WI38 (cell line): ENCODE data around the gene CTPS1.

Experiments
- H3K4me3 ChIP-seq: 2 replicates; pipeline ENCODE4 v1.5.1; 2011; ENCODE audit warnings: low read depth, mild to moderate bottlenecking, control low read depth, low read length
- CTCF ChIP-seq: IDR thresholded peaks from 2 replicates; pipeline ENCODE4 v1.5.1; 2012; ENCODE audit warnings: low read depth, mild to moderate bottlenecking, control low read depth, low read length

Gene CTPS1

DNA sequence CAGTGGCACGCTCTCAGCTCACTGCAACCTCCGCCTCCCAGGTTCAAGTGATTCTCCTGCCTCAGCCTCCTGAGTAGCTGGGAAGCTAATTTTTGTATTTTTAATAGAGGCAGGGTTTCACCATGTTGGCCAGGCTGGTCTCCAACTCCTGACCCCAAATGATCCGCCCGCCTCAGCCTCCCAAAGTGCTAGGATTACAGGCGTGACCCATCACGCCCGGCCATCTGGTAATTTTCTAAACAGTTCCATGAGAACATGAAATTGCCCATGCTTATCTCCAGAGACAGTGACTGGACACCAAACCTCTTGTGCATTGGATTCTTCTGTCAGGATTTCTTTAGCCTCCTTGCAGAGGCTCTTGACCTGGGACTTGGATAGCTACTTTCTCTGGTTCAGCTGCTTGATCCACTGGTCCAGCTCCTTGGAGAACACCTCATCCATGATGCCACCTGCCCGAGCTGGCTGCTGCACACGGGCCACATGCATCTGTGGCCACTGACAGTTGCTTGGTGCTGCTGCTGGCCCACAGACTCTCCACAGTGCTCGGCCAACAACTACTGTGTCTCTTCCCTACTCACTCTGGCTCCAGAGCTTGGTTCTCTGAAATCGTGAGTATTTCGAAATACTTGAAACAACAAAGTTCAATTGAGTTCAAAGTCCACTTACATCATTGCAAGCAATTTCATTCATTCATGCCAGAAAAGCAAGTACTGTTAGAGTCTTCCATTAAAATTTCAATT, 40.0 kb upstream of the CTPS1 start:
- no peak overlapping the region for H3K4me3 ChIP-seq
- TF ChIP-seq CTCF = no peak

DNA sequence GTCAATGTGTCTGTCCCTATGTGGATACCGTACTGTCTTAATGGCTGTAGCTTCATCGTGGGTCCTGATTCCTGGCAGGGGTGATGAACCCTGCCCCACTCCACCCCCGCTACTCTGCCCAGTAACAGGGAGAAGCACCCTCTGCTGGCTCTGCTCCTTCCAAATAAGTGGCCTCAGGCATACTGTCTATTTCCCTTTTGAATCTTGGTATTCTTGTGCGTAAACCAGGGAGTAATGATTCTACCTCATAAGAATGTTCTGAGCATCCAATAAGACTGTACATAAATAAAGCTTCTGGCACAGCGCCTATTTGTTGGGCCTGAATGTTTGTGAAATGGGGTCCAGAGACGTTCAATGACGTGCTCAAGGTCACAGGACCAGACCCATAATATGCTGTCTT, 35.2 kb upstream of the CTPS1 start:
- no peak for TF ChIP-seq CTCF
- H3K4me3 ChIP-seq = no peak overlapping the region

DNA sequence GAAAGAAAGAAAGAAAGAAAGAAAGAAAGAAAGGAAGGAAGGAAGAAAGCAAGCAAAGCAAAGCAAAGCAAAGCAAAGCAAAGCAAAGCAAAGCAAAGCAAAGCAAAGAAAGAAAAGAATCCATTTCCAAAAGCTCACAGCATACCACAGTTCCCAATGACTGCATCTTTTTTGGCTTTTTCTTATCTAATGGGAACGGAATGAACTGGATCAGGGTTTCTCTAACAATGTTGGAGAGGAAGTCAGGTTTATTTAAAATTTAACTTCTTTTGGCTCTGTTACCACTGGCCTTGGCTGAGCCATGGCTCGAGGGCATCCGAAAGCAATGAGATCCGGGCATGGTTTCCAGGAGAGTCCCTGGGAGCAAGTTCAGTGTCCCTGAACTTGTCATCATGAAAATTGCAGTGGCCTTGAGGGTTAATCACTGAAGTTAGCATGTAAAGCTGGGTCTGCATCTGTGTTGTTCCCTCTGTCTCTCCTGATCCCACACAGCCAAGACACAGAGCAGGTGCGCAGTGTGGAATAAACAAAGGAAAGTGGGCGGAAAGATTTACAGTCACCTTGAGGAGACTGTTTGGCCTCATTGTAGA, 34.6 kb upstream of the CTPS1 start:
- no peak for TF ChIP-seq CTCF
- no peak overlapping the region for H3K4me3 ChIP-seq

GRCh38 chr1:40945491-40945973, 34.0 kb upstream of the CTPS1 start:
- TF ChIP-seq CTCF = no peak
- no peak overlapping the region for H3K4me3 ChIP-seq

GRCh38 chr1:40948741-40949443, 30.6 kb upstream of the CTPS1 start:
- no peak overlapping the region for H3K4me3 ChIP-seq
- peak; percentile 56; the same call in 1 of the 2 replicates for TF ChIP-seq CTCF

DNA sequence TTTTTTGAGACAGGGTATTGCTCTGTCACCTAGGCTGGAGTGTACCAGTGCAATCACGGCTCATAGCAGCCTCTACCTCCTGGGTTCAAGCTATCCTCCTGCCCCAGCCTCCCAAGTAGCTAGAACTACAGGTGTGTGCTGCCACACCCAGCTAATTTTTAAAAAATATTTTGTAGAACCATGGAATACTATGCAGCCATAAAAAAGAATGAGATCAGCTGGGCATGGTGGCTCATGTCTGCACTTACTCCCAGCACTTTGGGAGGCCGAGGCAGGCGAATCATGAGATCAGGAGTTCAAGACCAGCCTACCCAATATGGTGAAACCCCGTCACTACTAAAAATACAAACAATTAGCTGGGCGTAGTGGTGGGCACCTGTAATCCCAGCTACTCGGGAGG, 29.9 kb upstream of the CTPS1 start:
- TF ChIP-seq CTCF = no peak
- H3K4me3 ChIP-seq = no peak overlapping the region
